Fibroblast of skin of back (primary cell): ENCODE data around the gene CYFIP1.
A peak's percentile ranks its signal among the peaks of the same experiment; 100 is the strongest.

ENCODE experiments used
- DNase-seq: peaks from one replicate; pipeline ENCODE4 v3.0.0-alpha.2; 2013

Gene CYFIP1

DNA sequence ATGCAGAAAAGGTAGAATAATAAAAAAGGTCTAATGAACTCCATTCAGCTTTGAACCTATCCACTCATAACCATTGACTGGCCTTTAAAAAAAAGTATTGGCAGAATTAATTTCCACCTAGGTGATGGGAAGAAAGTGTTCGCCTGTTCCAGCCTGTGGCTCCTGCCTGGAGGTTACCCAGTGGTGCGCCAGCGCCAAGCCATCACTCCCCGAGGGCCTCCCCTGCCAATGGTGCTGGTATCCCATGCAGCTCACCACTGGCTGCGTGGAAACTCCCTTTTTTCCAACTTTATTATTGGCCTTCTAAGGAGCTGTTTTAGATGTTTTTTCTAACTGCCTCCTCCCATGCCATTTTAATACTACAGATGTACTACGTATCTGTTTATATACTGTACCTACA, 112.3 kb downstream of the CYFIP1 start:
- DNase-seq, result no peak

GRCh38 chr15:22866079-22866478, 114.1 kb downstream of the CYFIP1 start:
- no peak for DNase-seq

- no peak for DNase-seq
Observed at GRCh38 chr15:22863356-22863755, 116.8 kb downstream of the CYFIP1 start.

GRCh38 chr15:22861161-22861560, 119.0 kb downstream of the CYFIP1 start:
- no peak for DNase-seq

- DNase-seq, result no peak
Observed at GRCh38 chr15:22856659-22857058, 123.5 kb downstream of the CYFIP1 start.

DNA sequence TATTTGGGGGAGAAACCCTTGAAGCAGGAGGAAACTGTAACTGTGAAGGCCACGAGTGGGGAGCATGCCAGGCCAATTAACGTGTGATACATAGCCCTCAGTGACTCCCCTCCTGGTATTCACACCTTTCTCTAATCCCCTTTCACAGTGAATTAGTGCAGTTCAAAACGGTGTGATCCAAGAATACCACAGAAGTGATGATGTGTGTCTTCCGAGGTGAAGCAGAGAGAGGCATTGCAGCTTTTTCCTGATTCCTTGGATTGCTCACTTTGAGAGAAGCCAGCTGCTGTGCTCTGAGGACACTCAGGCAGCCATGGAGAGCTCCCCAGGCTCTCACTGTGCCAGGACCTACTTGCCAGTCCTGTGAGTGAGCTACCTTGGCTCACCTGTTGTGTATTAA, 124.4 kb downstream of the CYFIP1 start:
- DNase-seq, result no peak

- DNase-seq, result no peak
Observed at GRCh38 chr15:22851513-22851912, 128.7 kb downstream of the CYFIP1 start.

DNA sequence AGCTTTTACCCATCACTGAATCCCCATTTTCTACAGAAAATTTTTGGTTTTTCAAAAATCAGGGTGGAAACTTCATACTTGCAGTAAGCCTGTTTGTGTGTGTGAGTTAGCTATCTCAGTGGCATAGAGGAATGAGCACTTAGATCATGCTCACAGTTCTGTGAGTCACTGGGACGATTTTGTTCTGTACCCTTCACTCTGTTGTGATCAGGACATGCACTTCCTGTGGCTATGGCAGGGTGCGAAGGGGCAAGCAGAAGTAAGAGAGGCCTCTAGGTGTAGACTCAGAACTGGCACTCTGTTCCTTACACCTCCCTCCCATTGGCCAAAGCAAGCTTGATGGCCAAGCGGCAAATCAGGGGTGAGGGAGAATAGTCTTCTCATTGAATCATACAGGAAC, 130.1 kb downstream of the CYFIP1 start:
- DNase-seq, result no peak

DNA sequence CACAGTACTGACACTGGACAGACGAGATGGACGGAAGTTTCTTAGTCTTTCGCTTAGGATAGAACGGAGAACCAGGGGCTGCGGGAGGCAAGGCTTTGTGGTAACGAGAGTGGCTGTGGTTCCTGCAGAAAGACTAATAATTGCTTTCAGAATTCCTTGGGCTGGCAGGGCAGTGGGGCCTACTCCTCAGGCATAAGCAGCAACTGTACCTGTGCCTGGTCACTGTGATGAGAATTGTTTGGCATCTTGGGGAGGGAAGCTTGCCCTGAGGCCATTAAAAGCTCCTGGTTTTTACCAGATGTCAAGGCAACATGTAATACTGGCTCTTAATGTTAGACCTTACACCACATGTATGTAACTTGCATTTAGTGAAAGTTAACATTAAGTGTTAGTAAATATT, 134.1 kb downstream of the CYFIP1 start:
- DNase-seq, result no peak

DNA sequence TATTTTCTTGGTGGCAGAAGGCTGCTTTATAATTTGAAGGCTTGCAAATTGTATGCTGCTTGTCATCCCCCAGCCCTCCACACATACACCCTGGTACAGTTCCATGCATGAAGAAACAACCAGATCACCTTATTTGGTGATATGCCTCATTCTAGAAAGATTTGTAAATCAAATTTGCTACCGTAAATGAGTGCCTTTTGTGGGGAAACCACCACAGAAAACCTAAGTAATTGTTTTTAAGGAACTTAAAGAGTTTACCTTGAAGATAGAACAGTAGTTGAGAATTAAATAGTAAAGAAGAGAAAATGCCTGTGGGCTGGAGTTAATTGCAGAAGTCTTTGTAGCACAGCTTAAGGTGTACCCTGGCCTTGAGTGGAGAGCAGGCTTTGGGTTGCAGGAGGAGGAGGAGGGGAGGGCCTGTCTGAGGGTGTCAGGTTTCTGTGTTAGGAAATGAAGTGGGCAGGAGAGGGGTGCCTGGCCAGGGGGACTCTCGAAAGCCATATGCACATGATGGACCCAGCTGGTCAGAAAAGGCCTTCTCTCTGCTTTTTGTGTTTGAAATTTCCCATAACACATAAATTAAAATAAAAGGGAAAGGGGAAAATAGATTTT, 134.8 kb downstream of the CYFIP1 start:
- no peak for DNase-seq

- DNase-seq, result no peak
Observed at GRCh38 chr15:22844421-22845288, 135.5 kb downstream of the CYFIP1 start.

GRCh38 chr15:22839046-22839695, 141.0 kb downstream of the CYFIP1 start:
- DNase-seq, result no peak

GRCh38 chr15:22838292-22839042, 141.7 kb downstream of the CYFIP1 start, which contains the start of gene NIPA2:
TSS of gene NIPA2 (plus strand) at chr15:22838666. CDS start at chr15:22851732, 13,066 bp downstream.
- DNase-seq, result peak; percentile 96

DNA sequence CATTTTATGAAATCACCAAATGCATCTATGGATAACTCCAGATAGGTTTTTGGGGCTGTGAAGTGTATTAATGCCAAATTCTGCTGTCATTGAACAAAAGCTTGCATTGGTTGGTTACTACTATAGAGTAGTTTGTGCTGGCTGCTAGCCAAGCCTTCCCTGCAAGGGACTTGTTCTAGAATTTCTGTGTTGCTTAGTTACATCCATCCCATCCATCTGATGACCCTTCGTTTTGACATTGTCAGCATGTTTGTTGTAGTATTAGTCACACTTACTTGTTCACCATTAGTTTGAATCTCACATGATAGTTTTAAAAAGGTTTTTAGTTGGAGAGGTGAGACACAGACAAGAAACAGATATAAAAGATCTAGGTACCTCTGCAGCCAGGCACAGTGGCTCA, 148.7 kb downstream of the CYFIP1 start:
- peak; percentile 20 for DNase-seq

DNA sequence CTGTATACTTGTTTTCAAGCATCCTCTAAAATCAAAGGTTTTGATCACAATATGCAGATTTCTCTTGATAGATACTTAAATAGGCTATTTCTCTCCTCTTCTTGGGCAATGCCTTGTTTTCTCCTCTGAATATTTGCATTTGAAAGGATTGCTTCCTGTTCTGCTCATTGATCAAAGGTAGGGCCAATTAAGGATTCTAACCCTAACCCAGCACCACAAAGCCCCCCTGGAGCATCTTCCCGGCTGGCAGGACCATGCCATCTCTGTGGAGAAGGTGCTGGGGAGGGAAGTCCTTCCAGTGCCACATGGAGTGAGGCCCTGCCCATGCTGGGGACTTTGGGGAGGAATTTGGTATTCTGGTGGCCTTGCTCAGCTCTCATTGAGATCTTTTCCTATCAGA, 153.0 kb downstream of the CYFIP1 start:
- DNase-seq, result no peak

- DNase-seq, result no peak
Observed at GRCh38 chr15:22823495-22824128, 156.6 kb downstream of the CYFIP1 start.

GRCh38 chr15:22819651-22820050, 160.5 kb downstream of the CYFIP1 start:
- DNase-seq, result no peak
